DND-41 (cell line): ENCODE data around the gene THSD7B.

Source experiments
- ATAC-seq: fragments of 200-7000 bp; cut with Tn5 transposase; 3 replicates; pipeline ENCODE4 v1.9.1; 2021; ENCODE audit warnings: low read depth; ENCODE audit not compliant: insufficient read depth
- DNase-seq: peaks from one replicate; pipeline ENCODE4 v3.0.0-alpha.2; 2020
- H2AFZ ChIP-seq: 2 replicates; pipeline ENCODE4 v1.6.0; 2012; ENCODE audit warnings: low read depth, low read length
- H3K27ac ChIP-seq: 2 replicates; pipeline ENCODE4 v1.5.1; 2012; ENCODE audit warnings: low read length, inconsistent platforms
- H3K27me3 ChIP-seq: fragments of 200-600 bp; sonication (generic); 2 replicates; pipeline ENCODE4 v1.6.0; 2012; ENCODE audit warnings: low read length, mild to moderate bottlenecking, inconsistent platforms; ENCODE audit not compliant: insufficient read depth, poor library complexity
- H3K36me3 ChIP-seq: 2 replicates; pipeline ENCODE4 v1.5.1; 2012; ENCODE audit warnings: low read length, inconsistent platforms; ENCODE audit not compliant: insufficient read depth
- H3K4me1 ChIP-seq: 2 replicates; pipeline ENCODE4 v1.5.1; 2012; ENCODE audit warnings: mild to moderate bottlenecking, low read length; ENCODE audit not compliant: insufficient read depth
- H3K4me2 ChIP-seq: 2 replicates; pipeline ENCODE4 v1.6.0; 2012; ENCODE audit warnings: mild to moderate bottlenecking, moderate library complexity, low read length, inconsistent platforms; ENCODE audit not compliant: insufficient read depth
- H3K4me3 ChIP-seq, 2 experiments: fragments of 200-600 bp in 1 of 2; shearing (Covaris generic) in 1 of 2; 2 replicates each; pipeline ENCODE4 v1.5.1; 2012 to 2016; ENCODE audit warnings: inconsistent platforms in 2 of 2, low read length in 2 of 2, mild to moderate bottlenecking in 2 of 2, low read depth in 1 of 2, moderate library complexity in 1 of 2
- H3K79me2 ChIP-seq: 2 replicates; pipeline ENCODE4 v1.6.0; 2012; ENCODE audit warnings: low read length, inconsistent platforms; ENCODE audit not compliant: insufficient read depth
- H3K9ac ChIP-seq: 2 replicates; pipeline ENCODE4 v1.6.0; 2012; ENCODE audit warnings: low read depth, mild to moderate bottlenecking, inconsistent platforms, low read length, moderate library complexity
- H3K9me3 ChIP-seq: 2 replicates; pipeline ENCODE4 v1.5.1; 2012; ENCODE audit warnings: low read length, moderate library complexity, mild to moderate bottlenecking, inconsistent platforms; ENCODE audit not compliant: insufficient read depth, severe bottlenecking
- H4K20me1 ChIP-seq: 2 replicates; pipeline ENCODE4 v1.6.0; 2012; ENCODE audit warnings: low read length; ENCODE audit not compliant: insufficient read depth
- EZH2 ChIP-seq: IDR thresholded peaks from 3 replicates; pipeline ENCODE4 v1.6.1; 2012; ENCODE audit warnings: borderline replicate concordance, low read depth, mild to moderate bottlenecking, moderate library complexity, low read length, inconsistent platforms; ENCODE audit not compliant: severe bottlenecking
- TF ChIP-seq, protein P1 (sequence below): IDR thresholded peaks from 2 replicates; pipeline ENCODE4 v1.5.1; 2012; ENCODE audit warnings: borderline replicate concordance, low read length, moderate library complexity, mild to moderate bottlenecking; ENCODE audit not compliant: poor library complexity, severe bottlenecking; ENCODE audit errors: extremely low read depth

THSD7B gene

GRCh38 chr2:137333386-137334165 lies 568.2 kb downstream of the THSD7B start:
- H2AFZ ChIP-seq: no peak overlapping the region
- no peak overlapping the region for H3K27ac ChIP-seq
- no peak overlapping the region for H3K4me2 ChIP-seq
- H3K4me3 ChIP-seq: no peak overlapping the region
- ATAC-seq (no peak), DNase-seq (no peak)
- H3K27me3 ChIP-seq: no peaks in the 10 kb centered on the region
- H3K9me3 ChIP-seq: no peaks in the 10 kb centered on the region
- H3K79me2 ChIP-seq: no peaks in the 10 kb centered on the region
- no peak overlapping the region for H3K9ac ChIP-seq
- no peaks in the 10 kb centered on the region for H3K4me1 ChIP-seq
- H3K36me3 ChIP-seq: no peaks in the 10 kb centered on the region
- no peaks in the 10 kb centered on the region for H4K20me1 ChIP-seq
- no peak for TF ChIP-seq EZH2
- TF ChIP-seq, protein P1, sequence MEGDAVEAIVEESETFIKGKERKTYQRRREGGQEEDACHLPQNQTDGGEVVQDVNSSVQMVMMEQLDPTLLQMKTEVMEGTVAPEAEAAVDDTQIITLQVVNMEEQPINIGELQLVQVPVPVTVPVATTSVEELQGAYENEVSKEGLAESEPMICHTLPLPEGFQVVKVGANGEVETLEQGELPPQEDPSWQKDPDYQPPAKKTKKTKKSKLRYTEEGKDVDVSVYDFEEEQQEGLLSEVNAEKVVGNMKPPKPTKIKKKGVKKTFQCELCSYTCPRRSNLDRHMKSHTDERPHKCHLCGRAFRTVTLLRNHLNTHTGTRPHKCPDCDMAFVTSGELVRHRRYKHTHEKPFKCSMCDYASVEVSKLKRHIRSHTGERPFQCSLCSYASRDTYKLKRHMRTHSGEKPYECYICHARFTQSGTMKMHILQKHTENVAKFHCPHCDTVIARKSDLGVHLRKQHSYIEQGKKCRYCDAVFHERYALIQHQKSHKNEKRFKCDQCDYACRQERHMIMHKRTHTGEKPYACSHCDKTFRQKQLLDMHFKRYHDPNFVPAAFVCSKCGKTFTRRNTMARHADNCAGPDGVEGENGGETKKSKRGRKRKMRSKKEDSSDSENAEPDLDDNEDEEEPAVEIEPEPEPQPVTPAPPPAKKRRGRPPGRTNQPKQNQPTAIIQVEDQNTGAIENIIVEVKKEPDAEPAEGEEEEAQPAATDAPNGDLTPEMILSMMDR: no peak

GRCh38 chr2:137336067-137336466 lies 570.7 kb downstream of the THSD7B start:
- H3K4me2 ChIP-seq: no peak overlapping the region
- H2AFZ ChIP-seq: no peak overlapping the region
- no peaks in the 10 kb centered on the region for H4K20me1 ChIP-seq
- H3K4me3 ChIP-seq: no peak overlapping the region
- no peaks in the 10 kb centered on the region for H3K36me3 ChIP-seq
- no peaks in the 10 kb centered on the region for H3K9me3 ChIP-seq
- H3K4me1 ChIP-seq: no peaks in the 10 kb centered on the region
- no peaks in the 10 kb centered on the region for H3K27me3 ChIP-seq
- no peak overlapping the region for H3K27ac ChIP-seq
- DNase-seq (no peak), ATAC-seq (no peak)
- H3K9ac ChIP-seq: no peak overlapping the region
- no peaks in the 10 kb centered on the region for H3K79me2 ChIP-seq
- TF ChIP-seq, protein P1: no peak

GRCh38 chr2:137339051-137339450 lies 573.7 kb downstream of the THSD7B start:
- DNase-seq (no peak), ATAC-seq (no peak)
- Histone ChIP-seq H3K4me1 (no peaks in the 10 kb centered on the region), H3K4me2 (no peak overlapping the region), H4K20me1 (no peaks in the 10 kb centered on the region), H3K79me2 (no peaks in the 10 kb centered on the region), H3K4me3 (no peak overlapping the region), H3K36me3 (no peaks in the 10 kb centered on the region), H3K9me3 (no peaks in the 10 kb centered on the region), H2AFZ (no peak overlapping the region), H3K9ac (no peak overlapping the region), H3K27me3 (no peaks in the 10 kb centered on the region), H3K27ac (no peak overlapping the region)
- TF ChIP-seq, protein P1: no peak
- TF ChIP-seq EZH2: no peak

DNA sequence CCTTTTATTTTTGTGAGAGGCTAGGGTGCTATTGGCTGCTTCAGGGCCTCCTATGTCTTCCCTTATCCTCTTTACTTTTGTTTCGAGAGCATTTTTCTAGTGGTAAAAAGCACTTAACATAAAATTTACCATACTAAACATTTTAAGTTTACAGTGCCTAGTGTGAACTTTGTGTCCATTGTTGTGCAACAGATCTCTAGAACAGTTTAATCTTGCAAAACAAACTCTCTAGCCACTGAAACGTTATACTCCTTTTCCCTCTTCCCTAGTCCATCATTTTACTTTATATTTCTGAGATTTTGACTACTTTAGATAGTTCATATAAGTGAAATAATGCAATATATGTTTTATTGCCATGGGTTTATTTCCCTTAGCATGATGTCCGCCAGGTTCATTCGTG lies 580.6 kb downstream of the THSD7B start:
- H3K27ac ChIP-seq: no peak overlapping the region
- no peaks in the 10 kb centered on the region for H3K36me3 ChIP-seq
- no peaks in the 10 kb centered on the region for H4K20me1 ChIP-seq
- TF ChIP-seq, protein P1: no peak
- no peak for TF ChIP-seq EZH2
- no peak for DNase-seq
- H3K4me3 ChIP-seq: no peak overlapping the region
- H2AFZ ChIP-seq: no peak overlapping the region
- no peak for ATAC-seq
- no peaks in the 10 kb centered on the region for H3K27me3 ChIP-seq
- H3K9me3 ChIP-seq: no peaks in the 10 kb centered on the region
- no peaks in the 10 kb centered on the region for H3K4me1 ChIP-seq
- H3K9ac ChIP-seq: no peak overlapping the region
- H3K79me2 ChIP-seq: no peaks in the 10 kb centered on the region
- no peak overlapping the region for H3K4me2 ChIP-seq
